ENCODE data around the gene ARHGAP24.
"Not testable (repeated sequence)": the region's sequence is repeated elsewhere in the genome, so short reads cannot be mapped to it uniquely, and the experiment has no call there.

The ARHGAP24 gene

GRCh38 chr4:85659610-85660218 is 184.8 kb downstream of the ARHGAP24 start:
- no peak for DNase-seq

DNA sequence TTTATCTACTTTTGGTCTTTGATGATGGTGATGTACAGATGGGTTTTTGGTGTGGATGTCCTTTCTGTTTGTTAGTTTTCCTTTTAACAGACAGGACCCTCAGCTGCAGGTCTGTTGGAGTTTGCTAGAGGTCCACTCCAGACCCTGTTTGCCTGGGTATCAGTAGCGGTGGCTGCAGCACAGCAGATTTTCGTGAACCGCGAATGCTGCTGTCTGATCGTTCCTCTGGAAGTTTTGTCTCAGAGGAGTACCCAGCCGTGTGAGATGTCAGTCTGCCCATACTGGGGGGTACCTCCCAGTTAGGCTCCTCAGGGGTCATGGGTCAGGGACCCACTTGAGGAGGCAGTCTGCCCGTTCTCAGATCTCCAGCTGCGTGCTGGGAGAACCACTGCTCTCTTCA is 191.7 kb downstream of the ARHGAP24 start:
- DNase-seq = not testable (repeated sequence)

DNA sequence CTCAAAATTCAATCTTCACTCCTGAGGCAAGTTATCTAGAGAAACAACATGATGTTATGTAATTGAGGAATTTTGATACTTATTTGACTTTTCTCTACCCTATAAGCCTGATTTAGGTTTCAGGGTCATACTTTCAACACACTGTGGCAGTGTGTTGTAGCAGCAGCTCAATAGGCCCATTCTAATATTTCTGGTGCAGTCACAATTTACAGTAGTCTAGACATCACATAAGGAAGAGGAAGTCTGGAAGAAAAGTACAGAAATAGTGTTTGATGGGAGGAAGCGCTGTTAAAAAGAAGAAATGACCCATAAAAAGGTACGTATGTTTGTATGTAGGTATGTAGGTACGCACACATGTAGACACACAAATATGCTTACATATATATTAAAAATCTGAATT is 194.3 kb downstream of the ARHGAP24 start:
- no peak for DNase-seq

DNA sequence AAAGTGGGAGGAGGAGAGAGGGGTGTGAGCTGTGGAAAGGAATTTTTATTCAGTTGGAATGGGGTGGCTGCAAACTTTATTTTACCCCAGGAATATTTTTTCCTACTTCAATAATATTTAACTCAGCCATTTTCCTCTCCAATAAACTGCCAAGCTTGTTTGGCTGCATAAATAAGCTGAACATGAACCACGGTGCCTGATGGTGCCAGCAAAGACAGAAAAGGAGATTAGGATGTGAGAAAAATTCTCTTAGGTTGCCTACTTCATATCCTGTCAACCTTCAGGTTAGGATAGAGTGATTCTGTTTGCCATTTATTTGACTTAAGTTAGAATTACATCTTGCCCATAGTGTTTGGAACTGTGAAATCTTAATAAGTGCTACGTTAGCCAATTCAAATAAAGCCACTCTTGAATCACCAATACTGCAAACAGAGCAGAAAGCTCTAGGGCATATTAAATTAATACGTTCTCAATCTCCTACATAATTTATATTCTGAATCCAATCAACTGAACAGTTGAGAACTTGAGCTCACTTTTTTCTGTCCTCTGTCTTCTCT is 195.1 kb downstream of the ARHGAP24 start:
- no peak for DNase-seq

DNA sequence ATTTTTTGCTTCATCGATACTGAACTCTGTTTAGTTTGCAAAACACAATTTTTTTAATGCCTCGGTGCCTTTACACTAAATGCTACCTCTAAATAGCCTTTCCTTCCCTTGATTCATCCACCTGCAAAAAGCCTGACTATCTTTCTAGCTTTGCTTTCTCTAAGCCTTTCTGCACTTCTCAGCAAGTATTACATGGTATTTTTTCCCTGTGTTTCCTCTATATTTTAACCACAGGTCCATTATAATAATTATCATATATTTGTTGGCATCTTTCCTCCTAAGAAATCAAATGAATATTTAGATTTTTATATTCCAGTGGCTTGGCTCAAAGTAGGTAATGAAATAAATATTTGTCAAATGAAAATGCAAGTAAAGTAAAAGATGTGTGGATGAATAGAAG is 196.2 kb downstream of the ARHGAP24 start:
- no peak for DNase-seq

GRCh38 chr4:85672116-85672515 is 197.2 kb downstream of the ARHGAP24 start:
- no peak for DNase-seq

DNA sequence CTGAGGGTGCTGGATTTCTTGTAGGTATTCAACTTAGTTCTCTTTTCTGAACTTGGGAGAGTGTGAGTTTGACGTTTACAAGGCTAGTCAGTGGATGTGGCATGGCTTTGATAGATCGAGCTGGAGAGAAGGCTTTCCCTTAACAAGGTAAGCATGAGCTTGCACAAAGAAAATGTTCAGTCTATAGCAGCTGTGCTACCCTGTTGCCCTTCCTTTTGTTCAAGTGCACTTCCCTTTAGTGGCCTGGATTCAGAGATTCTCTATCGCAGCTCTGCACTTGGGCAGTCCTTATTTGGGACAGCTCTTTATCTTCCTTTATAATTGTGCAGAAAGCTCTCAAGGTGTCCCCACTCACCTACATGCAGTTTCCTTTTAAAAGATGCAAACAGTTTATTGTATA is 198.0 kb downstream of the ARHGAP24 start:
- DNase-seq = no peak

DNA sequence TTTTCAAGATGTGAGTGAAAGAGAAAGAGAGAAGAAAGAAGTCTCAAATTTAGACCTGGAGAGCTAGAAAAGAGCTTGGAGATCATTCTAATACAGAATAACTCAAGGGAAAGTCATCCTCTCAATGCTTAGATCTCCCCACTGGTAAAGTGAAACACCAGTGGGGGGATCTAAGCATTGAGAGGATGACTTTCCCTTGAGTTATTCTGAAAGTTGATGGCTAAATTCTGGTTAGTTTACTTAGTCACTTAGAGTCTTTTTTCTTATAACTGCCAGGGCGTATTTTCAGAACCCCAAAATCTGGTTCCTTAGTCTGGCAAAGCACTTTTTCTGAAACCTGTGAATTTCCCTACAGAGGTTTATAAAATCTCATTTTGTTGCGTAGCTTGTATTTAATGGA is 198.6 kb downstream of the ARHGAP24 start:
- DNase-seq = no peak

- DNase-seq = no peak
Observed at GRCh38 chr4:85675076-85676049, 200.4 kb downstream of the ARHGAP24 start.

DNA sequence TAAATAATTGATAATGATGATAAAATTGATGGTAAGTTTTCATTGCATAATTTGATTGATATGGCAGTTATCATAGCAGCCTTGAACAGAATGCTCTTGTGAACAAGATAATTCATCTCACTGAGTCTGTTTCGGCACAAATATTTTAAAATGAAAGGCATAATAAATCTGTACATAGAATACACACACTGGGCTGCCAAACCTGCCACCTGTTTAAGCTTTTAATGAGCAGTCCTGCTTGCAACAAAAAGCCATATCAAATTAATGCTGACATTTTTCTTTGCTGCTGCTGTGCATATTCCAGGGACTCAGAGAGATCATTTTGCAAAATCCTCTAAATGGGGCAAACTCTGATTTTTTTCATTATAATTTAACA is 201.1 kb downstream of the ARHGAP24 start:
- no peak for DNase-seq

- no peak for DNase-seq
Observed at GRCh38 chr4:85676850-85677590, 202.1 kb downstream of the ARHGAP24 start.

GRCh38 chr4:85681221-85681657 is 206.3 kb downstream of the ARHGAP24 start:
- no peak for DNase-seq

DNA sequence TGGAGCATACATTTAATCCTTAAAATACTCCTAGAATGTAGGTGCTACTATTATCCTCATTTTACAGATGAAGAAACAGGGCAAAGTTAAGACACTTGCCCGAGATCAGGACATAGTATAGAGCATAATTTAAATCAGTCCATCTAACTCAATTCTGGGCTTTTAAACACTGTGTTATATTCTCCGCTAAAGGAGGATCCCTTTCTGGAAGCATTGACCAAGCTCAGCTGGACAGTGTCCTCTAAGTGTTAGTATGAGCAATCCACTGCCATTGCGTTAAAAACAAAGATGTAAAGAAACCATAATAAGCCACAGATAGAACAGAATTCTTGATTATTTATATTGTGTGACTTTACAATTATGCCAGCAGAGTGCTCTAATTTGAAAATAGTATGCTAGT is 207.0 kb downstream of the ARHGAP24 start:
- no peak for DNase-seq

DNA sequence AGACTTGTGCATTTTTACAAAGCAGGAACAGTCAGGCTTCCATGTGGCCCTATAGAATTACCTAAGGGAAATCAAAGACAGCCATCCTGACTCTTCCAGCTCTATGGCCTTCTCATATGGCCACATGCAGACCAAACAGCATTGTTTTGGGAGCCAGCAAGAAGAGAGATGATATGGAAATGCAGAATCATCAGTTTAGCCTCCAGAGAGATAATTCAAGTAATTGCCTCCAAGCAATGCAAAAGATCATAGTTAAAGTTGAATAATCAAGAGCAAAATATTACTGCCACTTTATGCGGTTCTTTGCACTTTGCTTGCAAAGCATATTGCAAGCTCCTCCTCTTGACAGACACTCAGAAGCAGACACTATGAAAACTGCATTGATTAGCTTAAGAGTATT is 207.4 kb downstream of the ARHGAP24 start:
- DNase-seq = no peak

GRCh38 chr4:85684676-85685075 is 209.7 kb downstream of the ARHGAP24 start:
- DNase-seq = no peak

DNA sequence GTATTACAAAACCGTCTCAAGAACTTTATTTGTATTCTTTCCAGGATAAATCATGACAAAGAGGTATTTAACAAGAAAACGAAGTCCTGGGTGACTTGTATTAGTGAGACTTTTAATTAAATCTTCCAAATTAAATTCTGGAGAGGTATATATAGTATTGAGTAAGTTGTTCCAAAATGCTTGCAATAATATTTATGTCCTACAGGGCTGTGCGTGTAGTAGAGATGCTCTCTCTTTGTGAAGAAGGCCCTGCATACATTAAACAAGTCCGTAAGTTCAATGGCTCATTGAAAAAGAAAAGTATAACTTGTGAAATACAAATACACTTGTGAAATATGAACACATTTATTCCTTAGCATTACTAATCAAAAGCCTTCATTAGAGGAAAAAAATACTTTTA is 211.4 kb downstream of the ARHGAP24 start:
- DNase-seq = no peak

GRCh38 chr4:85688055-85688740 is 213.2 kb downstream of the ARHGAP24 start:
- no peak for DNase-seq

DNA sequence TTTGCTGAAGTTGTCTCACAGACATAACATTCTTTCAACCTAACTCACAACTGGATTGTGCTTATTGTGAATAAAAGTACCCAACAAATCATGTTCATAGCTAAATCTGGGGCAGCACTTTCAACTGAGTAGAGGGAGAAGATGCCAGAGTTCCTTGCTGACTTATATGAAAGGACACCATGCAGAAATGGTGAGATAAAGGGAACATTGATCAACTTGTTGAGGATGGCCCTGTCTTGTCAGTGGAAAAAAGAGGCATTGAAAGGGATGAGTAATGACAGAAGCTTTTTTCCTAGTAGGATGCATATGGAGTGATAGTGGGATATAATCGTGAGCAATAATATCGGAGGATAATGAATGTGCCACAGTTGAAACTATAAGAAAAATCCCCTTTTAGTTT is 221.7 kb downstream of the ARHGAP24 start:
- DNase-seq = no peak

- DNase-seq = no peak
Observed at GRCh38 chr4:85697854-85698253, 222.9 kb downstream of the ARHGAP24 start.

DNA sequence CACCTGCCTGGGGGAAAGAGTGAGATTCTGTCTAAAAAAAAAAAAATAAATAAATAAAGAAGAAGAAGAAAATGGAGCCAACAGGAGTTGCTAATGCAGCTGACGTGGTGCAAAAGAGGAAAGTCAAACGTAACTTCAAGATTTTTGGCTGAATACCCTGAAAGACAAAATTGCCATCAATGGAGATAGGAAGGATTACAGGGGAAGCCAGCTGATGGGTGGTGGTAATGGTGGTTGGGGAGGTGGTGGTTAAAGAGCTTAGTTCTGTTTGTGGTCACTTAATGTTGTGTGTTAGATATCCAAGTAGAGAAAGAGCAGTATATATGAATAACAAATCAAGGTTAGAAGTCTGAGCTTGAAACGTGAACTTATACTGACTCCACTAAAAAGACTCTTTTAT is 225.4 kb downstream of the ARHGAP24 start:
- no peak for DNase-seq

- no peak for DNase-seq
Observed at GRCh38 chr4:85701861-85702321, 226.9 kb downstream of the ARHGAP24 start.

GRCh38 chr4:85703096-85703495 is 228.1 kb downstream of the ARHGAP24 start:
- DNase-seq = no peak

GRCh38 chr4:85707611-85708010 is 232.7 kb downstream of the ARHGAP24 start:
- no peak for DNase-seq

Data from DMS79 treated with DMSO at 0.1 percent for 48 hours (cell line).